ENCODE results near the gene BLOC1S6.

Gene BLOC1S6

GRCh38 chr15:45587095-45587862, at the start of gene BLOC1S6:
Gene BLOC1S6, plus strand, starts transcription at chr15:45587379. Its CDS starts 65 bp downstream, at chr15:45587444.
- DNase-seq (ENCODE audit: low read depth), result peak; percentile 61

- DNase-seq (ENCODE audit: low read depth), result no peak
Observed at GRCh38 chr15:45539680-45540079, 47.5 kb upstream of the BLOC1S6 start.

GRCh38 chr15:45540531-45540930, 46.6 kb upstream of the BLOC1S6 start:
- DNase-seq (ENCODE audit: low read depth), result no peak

DNA sequence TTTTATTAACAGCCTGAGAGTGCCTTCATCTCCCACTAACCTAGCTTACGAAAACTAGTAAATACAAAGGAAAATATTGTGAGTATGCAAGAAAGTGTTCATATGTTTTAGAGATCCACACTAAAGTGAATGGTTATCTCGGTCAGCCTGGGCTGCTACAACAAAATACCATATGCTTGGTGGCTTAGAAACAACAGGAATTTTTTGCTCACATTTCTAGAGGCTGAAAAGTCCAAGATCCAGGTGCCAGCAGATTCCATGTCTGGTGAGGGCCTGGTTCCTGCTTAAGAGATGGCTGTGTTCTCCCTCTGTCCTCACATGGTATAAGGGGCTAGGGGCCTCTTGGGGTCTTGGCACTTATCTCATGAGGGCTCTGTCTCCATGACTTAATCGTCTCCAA, 44.1 kb upstream of the BLOC1S6 start:
- DNase-seq (ENCODE audit: low read depth), result no peak

- DNase-seq (ENCODE audit: low read depth), result no peak
Observed at GRCh38 chr15:45544266-45545023, 42.7 kb upstream of the BLOC1S6 start.

GRCh38 chr15:45546789-45547188, 40.4 kb upstream of the BLOC1S6 start:
- no peak for DNase-seq (ENCODE audit: low read depth)

DNA sequence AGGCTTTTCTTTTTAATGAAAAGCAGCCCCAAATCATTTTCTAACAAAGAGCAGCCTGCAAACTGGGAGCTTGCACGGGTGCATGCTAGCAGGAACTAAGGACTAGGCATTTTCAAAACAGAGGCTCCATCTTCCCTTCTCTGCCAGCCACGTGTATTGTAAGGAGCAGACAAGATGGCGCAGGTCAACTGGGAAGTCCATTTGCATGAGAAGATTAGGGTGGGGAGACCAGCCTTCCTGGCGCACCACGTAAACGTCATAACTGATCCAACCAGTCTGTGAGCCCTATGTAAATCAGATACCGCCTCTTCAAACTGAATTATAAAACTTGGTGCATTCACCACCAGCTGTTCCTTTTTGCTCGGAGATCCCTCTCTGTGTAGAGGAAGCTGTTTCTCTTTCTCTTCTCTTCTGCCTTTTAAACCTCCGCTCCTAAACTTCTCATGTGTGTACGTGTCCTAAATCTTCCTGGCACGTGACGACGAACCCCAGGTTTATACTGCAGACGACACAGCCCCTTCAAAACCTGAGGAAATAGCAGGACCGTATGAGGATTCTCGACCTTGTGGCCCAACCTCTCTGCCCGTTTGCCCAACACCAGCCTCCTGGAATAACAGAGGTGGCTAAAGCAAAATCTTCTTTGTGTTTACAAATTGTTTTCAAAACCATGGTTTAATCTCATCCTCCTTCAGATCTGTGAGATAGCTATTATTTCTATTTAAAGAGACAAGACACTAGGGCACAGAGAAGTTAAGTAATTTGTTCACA, 38.2 kb upstream of the BLOC1S6 start:
- DNase-seq (ENCODE audit: low read depth), result no peak

GRCh38 chr15:45549541-45550220, 37.5 kb upstream of the BLOC1S6 start:
- peak; percentile 59 for DNase-seq (ENCODE audit: low read depth)

DNA sequence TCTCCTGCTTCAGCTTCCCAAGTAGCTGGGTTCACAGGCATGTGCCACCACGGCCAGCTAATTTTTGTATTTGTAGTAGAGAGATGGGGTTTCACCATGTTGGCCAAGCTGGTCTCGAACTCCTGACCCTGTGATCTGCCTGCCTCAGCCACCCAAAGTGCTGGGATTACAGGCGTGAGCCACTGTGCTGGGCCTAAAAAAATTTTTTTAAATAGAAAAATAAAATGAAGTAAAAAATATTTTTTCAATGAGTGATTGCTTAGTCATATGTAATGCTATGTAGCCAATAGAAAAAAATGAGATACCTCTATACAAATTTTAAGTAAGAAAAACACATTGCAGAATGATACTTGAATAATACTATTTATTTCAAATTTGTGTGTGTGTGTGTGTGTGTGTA, 36.7 kb upstream of the BLOC1S6 start:
- DNase-seq (ENCODE audit: low read depth), result no peak

DNA sequence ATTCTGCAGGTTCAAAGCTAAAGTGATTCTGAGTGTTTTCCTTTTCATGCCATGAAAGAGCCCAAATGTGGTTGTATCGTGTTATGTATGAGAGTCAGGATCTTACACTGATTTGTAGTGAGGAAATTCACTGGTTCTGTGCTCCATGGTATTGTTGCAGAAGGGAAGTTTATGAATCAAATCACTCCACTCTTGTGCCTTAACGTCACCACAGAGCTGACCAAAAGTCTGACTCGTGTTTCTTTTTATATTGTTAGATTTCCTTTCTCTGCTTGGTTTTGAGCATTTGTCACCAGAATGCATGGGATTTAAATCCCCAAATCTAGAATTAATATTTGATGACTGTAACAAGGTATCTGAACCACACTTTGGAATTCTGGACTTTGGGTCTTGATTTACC, 35.5 kb upstream of the BLOC1S6 start:
- no peak for DNase-seq (ENCODE audit: low read depth)

GRCh38 chr15:45555934-45556608, 31.1 kb upstream of the BLOC1S6 start:
- no peak for DNase-seq (ENCODE audit: low read depth)

DNA sequence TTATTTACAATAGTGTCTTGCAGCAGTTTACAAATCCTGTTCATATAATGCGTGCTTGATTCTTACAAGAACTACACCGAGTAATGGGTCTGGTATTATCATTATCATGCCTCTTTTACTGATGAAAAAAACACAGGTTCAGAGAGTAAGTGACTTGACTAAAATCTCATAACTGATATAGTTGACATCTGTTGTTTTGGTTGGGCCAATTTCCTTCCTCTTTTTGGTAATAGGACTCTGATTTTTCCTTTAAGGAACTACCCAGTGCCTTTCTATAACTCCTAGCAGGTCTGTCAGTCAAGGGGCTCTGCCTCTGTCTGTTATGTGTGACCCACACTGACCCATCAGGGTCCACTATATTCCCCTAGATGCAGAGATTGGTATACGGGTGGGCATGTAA, 14.6 kb upstream of the BLOC1S6 start:
- DNase-seq (ENCODE audit: low read depth), result no peak

DNA sequence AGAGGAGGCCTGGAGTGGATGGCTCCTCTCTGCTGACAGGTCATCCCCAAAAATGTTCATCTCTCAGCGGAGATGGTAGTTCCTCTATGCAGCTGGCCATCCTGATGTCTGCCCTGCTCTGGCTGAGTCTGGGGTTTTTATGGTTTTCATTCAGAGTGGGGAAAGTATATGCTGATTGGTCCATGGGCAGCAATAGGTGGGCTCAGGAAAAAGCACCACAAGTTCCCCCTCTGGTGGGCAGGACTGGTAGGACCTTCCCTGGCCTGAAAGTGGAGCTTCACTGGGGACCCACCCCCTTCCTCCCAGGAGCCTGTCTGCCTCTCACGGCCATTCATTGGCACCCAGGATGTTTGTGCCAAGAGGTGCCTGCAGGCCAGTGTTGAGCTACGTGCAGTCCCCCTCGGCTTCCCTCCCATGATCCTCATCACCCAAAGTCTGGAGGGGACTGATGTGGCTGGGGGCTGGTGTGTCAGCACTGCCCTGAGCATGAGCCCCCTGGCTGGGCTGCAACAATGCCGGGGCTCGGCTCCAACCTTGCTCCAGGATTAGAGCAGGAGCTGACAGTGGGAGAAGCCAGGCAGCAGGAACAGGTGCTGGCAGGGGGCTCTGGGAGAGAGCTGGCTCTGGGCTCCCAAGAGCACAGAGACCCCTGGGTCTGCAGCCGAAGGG, 13.1 kb upstream of the BLOC1S6 start:
- DNase-seq (ENCODE audit: low read depth), result no peak

DNA sequence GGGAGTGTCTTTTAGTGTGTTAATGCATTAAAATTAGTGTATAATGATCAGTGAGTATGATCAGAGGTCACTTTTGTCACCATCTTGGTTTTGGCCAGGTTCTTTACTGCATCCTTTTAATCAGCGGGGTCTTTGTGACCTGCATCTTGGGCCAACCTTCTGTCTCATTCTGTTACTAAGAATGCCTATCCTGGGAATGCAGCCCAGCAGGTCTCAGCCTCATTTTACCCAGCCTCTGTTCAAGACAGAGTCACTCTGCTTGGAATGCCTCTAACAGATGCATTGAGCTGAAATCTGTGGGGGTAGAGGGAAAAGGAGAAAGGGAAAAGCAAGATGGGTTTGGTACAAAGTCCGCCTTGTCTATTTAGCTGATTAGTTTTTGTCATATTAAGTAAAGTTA, 5.3 kb upstream of the BLOC1S6 start:
- DNase-seq (ENCODE audit: low read depth), result no peak

GRCh38 chr15:45583731-45584639, 3.2 kb upstream of the BLOC1S6 start:
- no peak for DNase-seq (ENCODE audit: low read depth)

- DNase-seq (ENCODE audit: low read depth), result no peak
Observed at GRCh38 chr15:45585069-45585791, 1.9 kb upstream of the BLOC1S6 start.

DNA sequence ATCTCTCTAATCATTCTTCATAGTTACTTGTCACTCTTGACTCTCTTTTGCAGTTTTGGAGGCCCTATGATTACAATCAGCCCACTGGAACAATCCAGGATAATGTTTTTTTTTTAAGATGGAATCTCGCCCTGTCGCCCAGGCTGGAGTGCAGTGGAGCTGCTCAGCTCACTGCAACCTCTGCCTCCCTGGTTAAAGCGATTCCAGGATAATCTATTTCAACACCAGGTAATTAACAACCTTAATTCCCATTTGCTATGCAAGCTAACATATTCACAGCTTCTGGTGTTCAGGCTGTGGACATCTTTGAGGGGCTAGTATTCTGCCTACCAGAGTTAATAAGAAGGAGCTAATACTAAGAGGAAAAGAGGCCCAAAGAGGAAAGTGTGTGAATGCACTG, 1.1 kb upstream of the BLOC1S6 start:
- DNase-seq (ENCODE audit: low read depth), result no peak

GRCh38 chr15:45586601-45587094, 531 bp upstream of the BLOC1S6 start:
- DNase-seq (ENCODE audit: low read depth), result no peak

DNA sequence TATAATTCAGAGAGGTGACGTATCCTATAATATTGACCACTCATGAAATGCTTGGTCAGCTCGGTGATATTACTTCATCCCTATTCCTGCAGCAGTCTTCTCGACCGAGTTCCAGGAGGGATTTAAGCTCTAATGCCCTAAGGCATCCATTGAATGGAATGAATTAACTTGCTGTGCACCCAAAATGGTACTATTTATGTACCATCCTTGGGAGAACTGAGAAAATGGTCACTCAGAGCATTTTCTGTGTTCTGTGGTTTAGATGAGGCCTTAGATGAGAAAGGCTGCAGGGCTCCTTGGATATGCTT, 638 bp downstream of the BLOC1S6 start:
- no peak for DNase-seq (ENCODE audit: low read depth)

Measured in GM04503 (cell line).